Measurements from ENCODE around the gene RPL28. TPM values are rescaled to one million over a fixed set of nuclear protein-coding genes. Genes with fewer than 3 reads are reported as not detected.

Gene RPL28
- total RNA-seq, 1 experiment from 2014 or later: 836 TPM

- peaks cover 37% of the 10 kb centered on the region for H3K4me1 ChIP-seq (ENCODE audit: insufficient read depth, low read length)
- no peaks in the 10 kb centered on the region for H3K27me3 ChIP-seq (ENCODE audit: low read length)
- BruUV-seq (replicated peaks): no TSS peak
- ATAC-seq (peak; percentile 30), DNase-seq (peak; percentile 67)
- intact Hi-C loops (cut with micrococcal nuclease): no loop called here
- H4K20me1 ChIP-seq (ENCODE audit: low read length): no peaks in the 10 kb centered on the region
- ChIA-PET POLR2A (ENCODE audit: unreplicated experiment) (no interaction called here), CTCF (interaction anchor here (0.6 kb wide), 1 partner anchor 732 kb away, joined by 20 read pairs; no protein-coding TSS in a partner anchor)
- no peaks in the 10 kb centered on the region for H3K79me2 ChIP-seq (ENCODE audit: low read length)
- no peaks in the 10 kb centered on the region for H3K9me2 ChIP-seq (replicated peaks; ENCODE audit: low read length)
- H3K27ac ChIP-seq (ENCODE audit: low read length): no peak overlapping the region
- H3F3A ChIP-seq (ENCODE audit: low read length, unreplicated experiment): peaks cover 5% of the 10 kb centered on the region
- peak overlapping the region; percentile 78 for H3K4me2 ChIP-seq (ENCODE audit: low read length)
- H3K9ac ChIP-seq (ENCODE audit: low read length): no peak overlapping the region
- peak overlapping the region; percentile 61 for H3K4me3 ChIP-seq (ENCODE audit: low read length)
- TF ChIP-seq CTCF (conservative IDR thresholded peaks at IDR 0.05; ENCODE audit: low read depth, low read length): no peak
- TF ChIP-seq EZH2 (IDR thresholded peaks at IDR 0.05; ENCODE audit: low read length, unreplicated experiment): no peak
- TF ChIP-seq EZH2phosphoT487 (IDR thresholded peaks at IDR 0.05; ENCODE audit: borderline replicate concordance, low read length): no peak
- no peaks in the 10 kb centered on the region for H3K9me3 ChIP-seq (ENCODE audit: low read length)
- H3K36me3 ChIP-seq (ENCODE audit: low read depth, low read length): no peaks in the 10 kb centered on the region
- peak overlapping the region; percentile 66; the same call in 1 of the 2 replicates for H2AFZ ChIP-seq (ENCODE audit: low read length)
Observed at GRCh38 chr19:55368701-55369563, 16.8 kb upstream of the RPL28 start.

DNA sequence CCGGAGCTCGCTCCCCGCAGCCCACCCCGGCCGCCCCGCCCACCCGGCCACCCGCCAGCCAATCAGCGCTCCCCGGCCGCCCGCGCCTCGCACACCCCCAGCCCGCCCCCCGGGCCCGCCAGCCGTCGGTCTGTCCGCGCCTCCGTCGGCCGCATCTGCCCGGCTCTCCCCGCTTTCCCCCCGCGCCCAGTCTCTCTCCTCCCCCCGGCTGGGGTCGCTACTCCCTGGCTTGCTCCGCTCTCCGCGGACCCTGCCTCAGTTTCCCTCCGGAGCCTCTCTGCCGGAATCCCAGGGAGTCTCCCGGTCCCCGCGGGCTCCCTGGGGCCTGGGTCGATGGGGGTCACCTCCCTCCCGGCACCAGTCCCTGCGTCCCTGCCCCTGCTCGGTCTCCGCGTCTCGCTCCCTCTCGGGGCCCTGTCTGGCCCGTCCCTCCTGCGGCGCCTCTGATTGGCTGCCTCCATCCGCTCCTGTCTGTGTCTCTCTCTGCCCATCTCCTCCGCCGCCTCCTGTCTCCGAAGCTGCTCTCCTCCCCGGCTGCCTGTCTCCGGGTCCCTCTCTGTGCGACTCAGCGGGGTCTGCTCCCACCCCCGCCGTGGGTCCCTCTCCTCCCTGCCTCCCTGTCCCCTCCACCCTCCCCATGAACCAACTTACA lies 16.0 kb upstream of the RPL28 start:
- peak; percentile 72 for DNase-seq
- TF ChIP-seq EZH2phosphoT487 (IDR thresholded peaks at IDR 0.05; ENCODE audit: borderline replicate concordance, low read length) (no peak), CTCF (conservative IDR thresholded peaks at IDR 0.05; ENCODE audit: low read depth, low read length) (no peak), EZH2 (IDR thresholded peaks at IDR 0.05; ENCODE audit: low read length, unreplicated experiment) (no peak)
- Histone ChIP-seq H3K4me2 (ENCODE audit: low read length) (peak overlapping the region; percentile 95), H3K9me3 (ENCODE audit: low read length) (no peaks in the 10 kb centered on the region), H3K79me2 (ENCODE audit: low read length) (no peaks in the 10 kb centered on the region), H3K27me3 (ENCODE audit: low read length) (no peaks in the 10 kb centered on the region), H2AFZ (ENCODE audit: low read length) (peak overlapping the region; percentile 58), H3K9me2 (replicated peaks; ENCODE audit: low read length) (no peaks in the 10 kb centered on the region), H3K27ac (ENCODE audit: low read length) (peak overlapping the region; percentile 14; the same call in 1 of the 2 replicates), H3K4me3 (ENCODE audit: low read length) (peak overlapping the region; percentile 77), H3F3A (ENCODE audit: low read length, unreplicated experiment) (peaks cover 5% of the 10 kb centered on the region), H3K4me1 (ENCODE audit: insufficient read depth, low read length) (peaks cover 44% of the 10 kb centered on the region), H3K36me3 (ENCODE audit: low read depth, low read length) (no peaks in the 10 kb centered on the region), H3K9ac (ENCODE audit: low read length) (peak overlapping the region; percentile 63), H4K20me1 (ENCODE audit: low read length) (no peaks in the 10 kb centered on the region)
- ChIA-PET CTCF (interaction anchor here (0.6 kb wide), 1 partner anchor 733 kb away, joined by 20 read pairs; no protein-coding TSS in a partner anchor), POLR2A (ENCODE audit: unreplicated experiment) (no interaction called here)
- no TSS peak for BruUV-seq (replicated peaks)
- ATAC-seq: peak; percentile 68
- intact Hi-C loops (cut with micrococcal nuclease): loop anchor here (5.0 kb wide), 1 partner anchor 67 kb away; no protein-coding TSS in a partner anchor
